ENCODE measurements around the gene CTSC.

GRCh38 chr11:88277349-88277915, 60.1 kb downstream of the CTSC start:
- TF ChIP-seq CTCF (optimal IDR thresholded peaks at IDR 0.05 in 1 of 3, IDR thresholded peaks at IDR 0.05 in 1 of 3, conservative IDR thresholded peaks at IDR 0.05 in 1 of 3; ENCODE audit: extremely low read depth in 1 of 3, insufficient read depth in 2 of 3, low read length in 3 of 3) (no peak), EZH2 (IDR thresholded peaks at IDR 0.05; ENCODE audit: low read length) (no peak)

Measured in keratinocyte (primary cell).